ENCODE data around the gene CYP3A7.
"Not testable (repeated sequence)": the region's sequence is repeated elsewhere in the genome, so short reads cannot be mapped to it uniquely, and the experiment has no call there.

Gene CYP3A7

DNA sequence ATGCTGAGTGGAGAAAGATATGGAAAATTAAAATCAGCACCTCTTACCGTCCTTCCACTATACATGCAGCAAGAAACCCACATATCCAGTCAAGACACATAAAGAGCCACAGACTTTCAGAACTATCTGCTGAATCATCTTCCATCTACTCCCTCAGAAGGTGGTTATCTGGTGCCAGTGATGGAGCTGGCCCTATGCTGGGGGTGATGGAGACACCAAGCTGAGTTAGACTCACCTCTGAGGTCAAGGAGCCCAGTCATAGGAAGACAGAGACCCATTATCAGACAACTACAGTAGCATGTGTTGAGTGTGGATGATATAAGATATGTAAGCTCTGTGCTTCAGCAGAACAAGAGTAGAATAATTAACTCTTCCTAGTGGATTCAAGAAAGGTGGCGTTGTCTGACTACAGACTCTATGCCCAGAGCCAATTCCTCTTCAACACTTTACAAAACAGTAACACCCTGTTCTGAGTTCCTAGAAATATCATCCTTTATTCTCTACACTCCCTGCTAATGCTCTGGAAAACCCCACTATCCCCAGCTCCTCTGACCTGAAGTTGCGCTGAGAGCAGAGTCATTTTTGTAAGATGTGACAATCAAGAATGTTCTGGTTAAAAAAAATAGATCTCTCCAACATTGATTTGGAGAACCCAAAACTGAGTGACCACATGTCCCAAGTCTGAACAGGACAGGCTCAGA is 69.5 kb downstream of the CYP3A7 start:
- no peak for DNase-seq

DNA sequence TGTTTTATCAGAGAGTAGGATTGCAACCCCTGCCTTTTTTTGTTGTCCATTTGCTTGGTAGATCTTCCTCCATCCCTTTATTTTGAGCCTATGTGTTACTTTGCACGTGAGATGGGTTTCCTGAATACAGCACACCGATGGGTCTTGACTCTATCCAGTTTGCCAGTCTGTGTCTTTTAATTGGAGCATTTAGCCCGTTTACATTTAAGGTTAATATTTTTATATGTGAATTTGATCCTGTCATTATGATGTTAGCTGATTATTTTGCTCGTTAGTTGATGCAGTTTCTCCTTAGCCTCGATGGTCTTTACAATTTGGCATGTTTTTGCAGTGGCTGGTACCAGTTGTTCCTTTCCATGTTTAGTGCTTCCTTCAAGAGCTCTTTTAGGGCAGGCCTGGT is 77.1 kb downstream of the CYP3A7 start:
- DNase-seq: not testable (repeated sequence)

Measured in CD4-positive, alpha-beta T cell treated with Interleukin-1 beta for 1 hour (primary cell).